Spinal cord (tissue), 10 donors: ENCODE measurements around the gene PTCD3. TPM values are rescaled to one million over a fixed set of nuclear protein-coding genes. Genes with fewer than 3 reads are reported as not detected.

Source experiments
- DNase-seq, 6 donors: peaks; one replicate each; pipeline versions ENCODE4 v3.0.0 to v3.0.0-alpha.2; 2013 to 2015; ENCODE audit warnings: low spot score in 6 of 6, low read depth in 4 of 6
- H3K27ac ChIP-seq: one replicate; pipeline ENCODE4 v1.5.1; 2013; ENCODE audit warnings: low read depth, low read length, control low read depth
- H3K27me3 ChIP-seq: one replicate; pipeline ENCODE4 v1.6.1; 2013; ENCODE audit warnings: low read length; ENCODE audit not compliant: control insufficient read depth, insufficient read depth
- H3K36me3 ChIP-seq: one replicate; pipeline ENCODE4 v1.6.1; 2013; ENCODE audit warnings: low read length; ENCODE audit not compliant: control insufficient read depth, insufficient read depth
- H3K4me1 ChIP-seq: one replicate; pipeline ENCODE4 v1.6.1; 2013; ENCODE audit warnings: low read length; ENCODE audit not compliant: control insufficient read depth, insufficient read depth
- H3K4me3 ChIP-seq: one replicate; pipeline ENCODE4 v1.5.1; 2013; ENCODE audit warnings: low read depth, low read length, control low read depth
- H3K9me3 ChIP-seq: one replicate; pipeline ENCODE4 v1.6.1; 2013; ENCODE audit warnings: low read length; ENCODE audit not compliant: control insufficient read depth, insufficient read depth
- WGBS: methylation state at CpG from one replicate; pipeline ENCODE4 v1.1.5; 2013; ENCODE audit warnings: missing lambda C conversion rate; ENCODE audit not compliant: insufficient coverage; 5-methylcytosine and 5-hydroxymethylcytosine counted together
- polyA plus RNA-seq, 2 donors: library from polyadenylated mRNA; unstranded; fragments of 120-200 nt; gene quantifications; one replicate each; pipeline ENCODE4 v1.2.1, GENCODE V29; 2013; ENCODE audit not compliant: insufficient read length in 2 of 2
- total RNA-seq, 2 donors: library from RNA; depleted of rRNA in 1 of 2; stranded (reverse); fragments of 120-200 nt in 1 of 2; fragments of >200 nt in 1 of 2; gene quantifications; one replicate each; pipeline versions ENCODE4 v1.2.3 to v1.2.4, GENCODE V29; 2013 to 2014
- donor health status: healthy.

Gene PTCD3
- total and polyA plus RNA-seq, 4 donors: 91.8 to 126 (median 118) TPM

GRCh38 chr2:86139981-86140380, 33.9 kb downstream of the PTCD3 start:
- no CpG with 5 or more reads among the region's 4 CpGs for WGBS
- Histone ChIP-seq H3K9me3 (no peaks in the 10 kb centered on the region), H3K4me1 (no peaks in the 10 kb centered on the region), H3K27ac (no peak overlapping the region), H3K27me3 (no peaks in the 10 kb centered on the region), H3K4me3 (no peak overlapping the region), H3K36me3 (peaks cover 49% of the 10 kb centered on the region)
- DNase-seq: no peak

- no peak for DNase-seq
- Histone ChIP-seq H3K4me1 (no peaks in the 10 kb centered on the region), H3K9me3 (no peaks in the 10 kb centered on the region), H3K4me3 (no peak overlapping the region), H3K27me3 (no peaks in the 10 kb centered on the region), H3K27ac (no peak overlapping the region), H3K36me3 (peaks cover 47% of the 10 kb centered on the region)
- WGBS: 60% methylated on average over 1 of the region's 4 CpGs
Measured at GRCh38 chr2:86140969-86141392, 34.9 kb downstream of the PTCD3 start.

GRCh38 chr2:86142436-86143257, 36.6 kb downstream of the PTCD3 start:
- H3K9me3 ChIP-seq: no peaks in the 10 kb centered on the region
- no CpG with 5 or more reads among the region's 3 CpGs for WGBS
- no peak for DNase-seq
- H3K27me3 ChIP-seq: no peaks in the 10 kb centered on the region
- no peak overlapping the region for H3K4me3 ChIP-seq
- peaks cover 50% of the 10 kb centered on the region for H3K36me3 ChIP-seq
- no peaks in the 10 kb centered on the region for H3K4me1 ChIP-seq
- no peak overlapping the region for H3K27ac ChIP-seq

- no peaks in the 10 kb centered on the region for H3K27me3 ChIP-seq
- H3K27ac ChIP-seq: no peak overlapping the region
- 100% methylated on average over 2 of the region's 6 CpGs for WGBS
- DNase-seq: no peak
- H3K9me3 ChIP-seq: no peaks in the 10 kb centered on the region
- H3K4me3 ChIP-seq: no peak overlapping the region
- no peaks in the 10 kb centered on the region for H3K4me1 ChIP-seq
- peaks cover 51% of the 10 kb centered on the region for H3K36me3 ChIP-seq
Measured at GRCh38 chr2:86143307-86143706, 37.3 kb downstream of the PTCD3 start.

GRCh38 chr2:86143926-86144685, 38.1 kb downstream of the PTCD3 start:
- no peak for DNase-seq
- WGBS: 94% methylated on average over 10 of the region's 14 CpGs
- Histone ChIP-seq H3K36me3 (peaks cover 50% of the 10 kb centered on the region), H3K27ac (no peak overlapping the region), H3K4me3 (no peak overlapping the region), H3K9me3 (no peaks in the 10 kb centered on the region), H3K4me1 (no peaks in the 10 kb centered on the region), H3K27me3 (no peaks in the 10 kb centered on the region)

- H3K27ac ChIP-seq: no peak overlapping the region
- DNase-seq: no peak
- H3K4me3 ChIP-seq: no peak overlapping the region
- no peaks in the 10 kb centered on the region for H3K4me1 ChIP-seq
- peaks cover 48% of the 10 kb centered on the region for H3K36me3 ChIP-seq
- no peaks in the 10 kb centered on the region for H3K27me3 ChIP-seq
- no peaks in the 10 kb centered on the region for H3K9me3 ChIP-seq
- 92% methylated on average over 2 of the region's 2 CpGs for WGBS
Measured at GRCh38 chr2:86147793-86148192, 41.8 kb downstream of the PTCD3 start.

- H3K27ac ChIP-seq: no peak overlapping the region
- 100% methylated on average over 1 of the region's 2 CpGs for WGBS
- peaks cover 35% of the 10 kb centered on the region for H3K36me3 ChIP-seq
Measured at GRCh38 chr2:86150502-86150901, 44.5 kb downstream of the PTCD3 start.

GRCh38 chr2:86157009-86157556, 51.0 kb downstream of the PTCD3 start:
- H3K36me3 ChIP-seq: peaks cover 48% of the 10 kb centered on the region
- no peaks in the 10 kb centered on the region for H3K4me1 ChIP-seq
- no peak overlapping the region for H3K27ac ChIP-seq
- H3K27me3 ChIP-seq: no peaks in the 10 kb centered on the region
- H3K9me3 ChIP-seq: no peaks in the 10 kb centered on the region
- DNase-seq: no peak
- no peak overlapping the region for H3K4me3 ChIP-seq
- WGBS: 70% methylated on average over 2 of the region's 2 CpGs

More at GRCh38 chr2:86150502-86150901, 44.5 kb downstream of the PTCD3 start:
- DNase-seq: no peak
- H3K4me1 ChIP-seq: no peaks in the 10 kb centered on the region
- H3K9me3 ChIP-seq: no peaks in the 10 kb centered on the region
- no peaks in the 10 kb centered on the region for H3K27me3 ChIP-seq
- H3K4me3 ChIP-seq: no peak overlapping the region

GRCh38 chr2:86158286-86158685, 52.3 kb downstream of the PTCD3 start:
- no peak overlapping the region for H3K27ac ChIP-seq
- no CpG with 5 or more reads among the region's 4 CpGs for WGBS
- H3K36me3 ChIP-seq: peaks cover 55% of the 10 kb centered on the region
- H3K4me3 ChIP-seq: no peak overlapping the region
- no peaks in the 10 kb centered on the region for H3K9me3 ChIP-seq
- DNase-seq: no peak
- no peaks in the 10 kb centered on the region for H3K27me3 ChIP-seq
- H3K4me1 ChIP-seq: no peaks in the 10 kb centered on the region
